ENCODE data around the gene KMT2D. TPM values are rescaled to one million over a fixed set of nuclear protein-coding genes. Genes with fewer than 3 reads are reported as not detected.

Gene KMT2D
- total RNA-seq, 1 donor from 2014 or later = 86.9 TPM

DNA sequence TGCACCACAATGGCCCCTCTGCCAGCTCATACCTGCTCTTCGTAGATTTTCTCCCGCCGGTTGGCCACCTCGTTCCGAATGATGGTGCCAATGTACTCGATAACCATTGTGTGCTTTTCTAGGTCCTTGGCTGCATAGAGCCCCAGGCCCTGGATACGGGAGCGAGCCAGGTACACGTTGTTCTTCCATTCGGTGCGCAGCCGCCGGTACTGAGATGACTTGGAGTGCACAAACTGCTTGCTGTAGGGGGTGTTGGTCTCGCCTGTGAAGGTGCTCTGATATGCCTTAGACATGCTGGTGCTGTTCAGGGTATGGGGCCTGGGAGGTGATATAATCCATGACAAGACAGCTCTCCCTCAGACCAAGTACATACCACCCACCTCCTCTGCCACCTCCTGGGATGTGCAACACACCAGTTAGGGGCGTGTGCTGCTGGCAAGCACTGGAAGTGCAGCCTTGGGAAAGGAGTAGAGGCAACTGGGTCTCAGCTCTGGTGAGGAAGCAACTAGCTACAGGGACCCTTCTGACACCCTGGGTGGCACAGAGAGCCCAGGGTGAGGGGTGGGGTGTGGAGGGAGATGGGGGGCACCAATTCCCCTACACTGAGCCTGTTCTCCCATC lies 37.9 kb downstream of the KMT2D start:
- peaks cover 6% of the 10 kb centered on the region for H3K4me1 ChIP-seq (ENCODE audit: insufficient read depth, low read length)
- H3K4me2 ChIP-seq (ENCODE audit: low read length) = no peak overlapping the region
- H2AFZ ChIP-seq (ENCODE audit: low read depth, low read length) = no peak overlapping the region
- Mint-ChIP-seq H3K27me3 (ENCODE audit: low read depth, unreplicated experiment) (no peaks in the 10 kb centered on the region), H3K36me3 (ENCODE audit: low read depth, unreplicated experiment) (peaks cover 18% of the 10 kb centered on the region), H3K27ac (ENCODE audit: unreplicated experiment) (no peak overlapping the region), H3K4me3 (ENCODE audit: unreplicated experiment) (no peak overlapping the region), H3K4me1 (ENCODE audit: low read depth, unreplicated experiment) (peaks cover 13% of the 10 kb centered on the region), H3K9me3 (ENCODE audit: unreplicated experiment) (no peaks in the 10 kb centered on the region)
- H3K27me3 ChIP-seq (ENCODE audit: insufficient read depth, low read length) = no peaks in the 10 kb centered on the region
- H3K79me2 ChIP-seq (ENCODE audit: insufficient read depth, low read length) = peaks cover 12% of the 10 kb centered on the region
- no peak overlapping the region for H3K4me3 ChIP-seq (ENCODE audit: insufficient read depth, low read depth, low read length)
- DNase-seq (ENCODE audit: low read depth) (no peak), FAIRE-seq (no peak)
- no peaks in the 10 kb centered on the region for H3K9me3 ChIP-seq (ENCODE audit: insufficient read depth, low read depth, low read length)
- no peak overlapping the region for H3K9ac ChIP-seq (ENCODE audit: low read length)
- H3K36me3 ChIP-seq (ENCODE audit: insufficient read depth, low read length) = peaks cover 42% of the 10 kb centered on the region
- TF ChIP-seq EZH2 (IDR thresholded peaks at IDR 0.05; ENCODE audit: insufficient read depth, low read length) = no peak
- TF ChIP-seq, protein P1, sequence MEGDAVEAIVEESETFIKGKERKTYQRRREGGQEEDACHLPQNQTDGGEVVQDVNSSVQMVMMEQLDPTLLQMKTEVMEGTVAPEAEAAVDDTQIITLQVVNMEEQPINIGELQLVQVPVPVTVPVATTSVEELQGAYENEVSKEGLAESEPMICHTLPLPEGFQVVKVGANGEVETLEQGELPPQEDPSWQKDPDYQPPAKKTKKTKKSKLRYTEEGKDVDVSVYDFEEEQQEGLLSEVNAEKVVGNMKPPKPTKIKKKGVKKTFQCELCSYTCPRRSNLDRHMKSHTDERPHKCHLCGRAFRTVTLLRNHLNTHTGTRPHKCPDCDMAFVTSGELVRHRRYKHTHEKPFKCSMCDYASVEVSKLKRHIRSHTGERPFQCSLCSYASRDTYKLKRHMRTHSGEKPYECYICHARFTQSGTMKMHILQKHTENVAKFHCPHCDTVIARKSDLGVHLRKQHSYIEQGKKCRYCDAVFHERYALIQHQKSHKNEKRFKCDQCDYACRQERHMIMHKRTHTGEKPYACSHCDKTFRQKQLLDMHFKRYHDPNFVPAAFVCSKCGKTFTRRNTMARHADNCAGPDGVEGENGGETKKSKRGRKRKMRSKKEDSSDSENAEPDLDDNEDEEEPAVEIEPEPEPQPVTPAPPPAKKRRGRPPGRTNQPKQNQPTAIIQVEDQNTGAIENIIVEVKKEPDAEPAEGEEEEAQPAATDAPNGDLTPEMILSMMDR (IDR thresholded peaks at IDR 0.05; ENCODE audit: insufficient read depth, low read depth, low read length) = no peak
- H3K27ac ChIP-seq (ENCODE audit: low read depth, low read length) = no peak overlapping the region
- peaks cover 21% of the 10 kb centered on the region for H4K20me1 ChIP-seq (ENCODE audit: insufficient read depth, low read length)

DNA sequence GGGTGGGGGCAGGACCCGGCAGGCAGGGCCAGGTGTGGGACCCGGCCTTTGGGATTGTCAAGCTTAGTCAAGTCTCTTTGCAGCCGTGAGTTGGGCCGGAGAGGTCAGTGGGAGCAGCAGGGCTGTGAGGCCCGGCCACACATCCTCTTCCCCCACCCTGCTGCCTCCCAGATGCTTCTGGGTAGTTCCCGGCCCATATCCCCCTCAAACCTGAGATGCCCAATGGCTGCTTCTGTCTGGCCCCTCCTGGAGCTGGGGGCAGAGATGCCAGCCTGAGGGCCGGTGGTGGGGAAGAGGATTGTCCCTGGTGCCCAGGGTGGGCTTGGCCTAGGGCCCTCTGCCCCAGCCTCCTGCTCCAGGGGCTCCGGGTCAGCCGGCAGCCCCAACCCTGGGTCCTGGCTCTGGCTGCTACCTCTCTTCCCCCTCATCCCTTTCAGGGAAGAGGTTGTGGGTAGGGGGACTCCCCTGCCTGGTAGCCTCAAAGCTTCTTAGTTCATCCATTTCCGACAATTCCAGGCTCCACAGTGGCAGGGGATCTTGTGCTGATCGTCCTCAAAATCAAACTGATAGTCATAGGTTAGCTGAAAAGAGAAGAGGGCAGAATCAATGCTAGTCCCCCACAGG lies 39.2 kb downstream of the KMT2D start:
- Histone ChIP-seq H3K79me2 (ENCODE audit: insufficient read depth, low read length) (peaks cover 24% of the 10 kb centered on the region), H2AFZ (ENCODE audit: low read depth, low read length) (no peak overlapping the region), H3K4me1 (ENCODE audit: insufficient read depth, low read length) (peaks cover 13% of the 10 kb centered on the region), H3K4me3 (ENCODE audit: insufficient read depth, low read depth, low read length) (no peak overlapping the region), H3K36me3 (ENCODE audit: insufficient read depth, low read length) (peaks cover 40% of the 10 kb centered on the region), H3K4me2 (ENCODE audit: low read length) (no peak overlapping the region), H3K27me3 (ENCODE audit: insufficient read depth, low read length) (no peaks in the 10 kb centered on the region), H3K9ac (ENCODE audit: low read length) (no peak overlapping the region), H3K27ac (ENCODE audit: low read depth, low read length) (no peak overlapping the region), H3K9me3 (ENCODE audit: insufficient read depth, low read depth, low read length) (no peaks in the 10 kb centered on the region), H4K20me1 (ENCODE audit: insufficient read depth, low read length) (peaks cover 18% of the 10 kb centered on the region)
- no peak for FAIRE-seq
- H3K4me1 Mint-ChIP-seq (ENCODE audit: low read depth, unreplicated experiment) = peaks cover 19% of the 10 kb centered on the region
- no peaks in the 10 kb centered on the region for H3K27me3 Mint-ChIP-seq (ENCODE audit: low read depth, unreplicated experiment)
- no peak for DNase-seq (ENCODE audit: low read depth)
- TF ChIP-seq EZH2 (IDR thresholded peaks at IDR 0.05; ENCODE audit: insufficient read depth, low read length) = no peak
- TF ChIP-seq, protein P1 (IDR thresholded peaks at IDR 0.05; ENCODE audit: insufficient read depth, low read depth, low read length) = no peak
- H3K27ac Mint-ChIP-seq (ENCODE audit: unreplicated experiment) = no peak overlapping the region
- H3K4me3 Mint-ChIP-seq (ENCODE audit: unreplicated experiment) = no peak overlapping the region
- no peaks in the 10 kb centered on the region for H3K9me3 Mint-ChIP-seq (ENCODE audit: unreplicated experiment)
- peaks cover 22% of the 10 kb centered on the region for H3K36me3 Mint-ChIP-seq (ENCODE audit: low read depth, unreplicated experiment)

DNA sequence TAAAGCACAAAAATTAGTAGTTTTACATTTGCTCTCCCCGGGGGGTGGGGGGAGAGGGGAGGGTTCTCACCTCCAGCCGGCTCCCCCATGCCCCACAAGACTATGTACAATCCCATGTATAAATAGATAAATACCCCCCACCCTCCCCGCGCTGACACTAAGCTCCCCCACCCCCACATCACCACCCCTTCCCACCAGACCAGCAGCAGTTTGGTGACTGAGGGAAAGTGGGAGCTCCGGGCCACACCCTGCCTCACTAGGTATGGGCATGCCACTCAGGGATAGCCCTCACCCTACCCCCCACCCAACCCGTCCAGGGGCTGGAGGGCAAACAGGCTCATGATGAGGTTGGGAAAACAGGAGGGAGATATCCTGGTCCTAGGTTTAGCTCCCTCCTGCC lies 40.2 kb downstream of the KMT2D start:
- Histone ChIP-seq H3K4me3 (ENCODE audit: insufficient read depth, low read depth, low read length) (no peak overlapping the region), H3K9me3 (ENCODE audit: insufficient read depth, low read depth, low read length) (no peaks in the 10 kb centered on the region), H3K9ac (ENCODE audit: low read length) (no peak overlapping the region), H2AFZ (ENCODE audit: low read depth, low read length) (no peak overlapping the region), H3K79me2 (ENCODE audit: insufficient read depth, low read length) (peaks cover 27% of the 10 kb centered on the region), H4K20me1 (ENCODE audit: insufficient read depth, low read length) (peaks cover 8% of the 10 kb centered on the region), H3K4me1 (ENCODE audit: insufficient read depth, low read length) (peaks cover 13% of the 10 kb centered on the region), H3K27ac (ENCODE audit: low read depth, low read length) (no peak overlapping the region), H3K36me3 (ENCODE audit: insufficient read depth, low read length) (peaks cover 30% of the 10 kb centered on the region), H3K27me3 (ENCODE audit: insufficient read depth, low read length) (no peaks in the 10 kb centered on the region), H3K4me2 (ENCODE audit: low read length) (no peak overlapping the region)
- Mint-ChIP-seq H3K4me1 (ENCODE audit: low read depth, unreplicated experiment) (peaks cover 19% of the 10 kb centered on the region), H3K4me3 (ENCODE audit: unreplicated experiment) (no peak overlapping the region), H3K27me3 (ENCODE audit: low read depth, unreplicated experiment) (no peaks in the 10 kb centered on the region), H3K27ac (ENCODE audit: unreplicated experiment) (no peak overlapping the region), H3K36me3 (ENCODE audit: low read depth, unreplicated experiment) (peaks cover 18% of the 10 kb centered on the region), H3K9me3 (ENCODE audit: unreplicated experiment) (no peaks in the 10 kb centered on the region)
- FAIRE-seq = no peak
- no peak for DNase-seq (ENCODE audit: low read depth)
- TF ChIP-seq, protein P1 (IDR thresholded peaks at IDR 0.05; ENCODE audit: insufficient read depth, low read depth, low read length) = no peak
- no peak for TF ChIP-seq EZH2 (IDR thresholded peaks at IDR 0.05; ENCODE audit: insufficient read depth, low read length)

Data from astrocyte (in vitro differentiated cells and primary cell).